Small intestine (tissue), 7 donors: Measurements from ENCODE around the gene AEBP1. TPM values are rescaled to one million over a fixed set of nuclear protein-coding genes. Genes with fewer than 3 reads are reported as not detected.

Experiments
- DNase-seq, 2 donors: peaks; one replicate each; pipeline versions ENCODE4 v3.0.0 to v3.0.0-alpha.2; 2013
- FAIRE-seq: peaks from 2 replicates; lab custom pipeline; 2012; peaks lifted over from hg19 to GRCh38; lab: Jason Lieb, UNC
- H3K27ac ChIP-seq, 3 donors: one replicate each; pipeline ENCODE4 v1.5.1; 2013; ENCODE audit warnings: low read length in 2 of 3, mild to moderate bottlenecking in 2 of 3, control low read depth in 1 of 3, inconsistent platforms in 1 of 3, low read depth in 1 of 3, moderate library complexity in 1 of 3
- H3K27me3 ChIP-seq, 3 donors: one replicate each; pipeline ENCODE4 v1.6.1; 2013; ENCODE audit warnings: low read length in 3 of 3, inconsistent platforms in 1 of 3; ENCODE audit not compliant: control insufficient read depth in 3 of 3, insufficient read depth in 3 of 3
- H3K36me3 ChIP-seq, 3 donors: one replicate each; pipeline ENCODE4 v1.6.1; 2013; ENCODE audit warnings: low read length in 3 of 3, inconsistent platforms in 1 of 3, low read depth in 1 of 3, mild to moderate bottlenecking in 1 of 3, moderate library complexity in 1 of 3; ENCODE audit not compliant: control insufficient read depth in 3 of 3, insufficient read depth in 2 of 3
- H3K4me1 ChIP-seq, 3 donors: one replicate each; pipeline ENCODE4 v1.6.1; 2013; ENCODE audit warnings: low read length in 2 of 3, inconsistent platforms in 1 of 3, low read depth in 1 of 3, mild to moderate bottlenecking in 1 of 3, moderate library complexity in 1 of 3; ENCODE audit not compliant: control insufficient read depth in 3 of 3, insufficient read depth in 2 of 3
- H3K4me3 ChIP-seq, 3 donors: one replicate each; pipeline ENCODE4 v1.5.1; 2013; ENCODE audit warnings: low read length in 3 of 3, control low read depth in 1 of 3, inconsistent platforms in 1 of 3, low read depth in 1 of 3, mild to moderate bottlenecking in 1 of 3, moderate library complexity in 1 of 3
- H3K9me3 ChIP-seq, 2 donors: one replicate each; pipeline ENCODE4 v1.6.1; 2013; ENCODE audit warnings: low read depth in 1 of 2, low read length in 1 of 2; ENCODE audit not compliant: control insufficient read depth in 2 of 2, insufficient read depth in 1 of 2
- WGBS, 3 donors: extraction: QIAGEN DNeasy Blood & Tissue Kit; methylation state at CpG; one replicate each; pipeline ENCODE4 v1.1.7; 2013; 5-methylcytosine and 5-hydroxymethylcytosine counted together
- polyA plus RNA-seq, 4 donors: library from polyadenylated mRNA; stranded (reverse) in 3 of 4; unstranded in 1 of 4; fragments of 200-250 nt in 3 of 4; fragments of 120-200 nt in 1 of 4; gene quantifications; one replicate each; pipeline versions ENCODE4 v1.2.1 to v1.2.3, GENCODE V29; 2013
- donor health status: healthy with polysubstance abuse.
- donor health status: control.
- donor health status: control.
- donor health status: Bipolar disorder and iron deficiency.
- donor health status: healthy.

AEBP1 gene
- polyA plus RNA-seq, 4 donors: 1.3 to 34.8 (median 6.8) TPM

DNA sequence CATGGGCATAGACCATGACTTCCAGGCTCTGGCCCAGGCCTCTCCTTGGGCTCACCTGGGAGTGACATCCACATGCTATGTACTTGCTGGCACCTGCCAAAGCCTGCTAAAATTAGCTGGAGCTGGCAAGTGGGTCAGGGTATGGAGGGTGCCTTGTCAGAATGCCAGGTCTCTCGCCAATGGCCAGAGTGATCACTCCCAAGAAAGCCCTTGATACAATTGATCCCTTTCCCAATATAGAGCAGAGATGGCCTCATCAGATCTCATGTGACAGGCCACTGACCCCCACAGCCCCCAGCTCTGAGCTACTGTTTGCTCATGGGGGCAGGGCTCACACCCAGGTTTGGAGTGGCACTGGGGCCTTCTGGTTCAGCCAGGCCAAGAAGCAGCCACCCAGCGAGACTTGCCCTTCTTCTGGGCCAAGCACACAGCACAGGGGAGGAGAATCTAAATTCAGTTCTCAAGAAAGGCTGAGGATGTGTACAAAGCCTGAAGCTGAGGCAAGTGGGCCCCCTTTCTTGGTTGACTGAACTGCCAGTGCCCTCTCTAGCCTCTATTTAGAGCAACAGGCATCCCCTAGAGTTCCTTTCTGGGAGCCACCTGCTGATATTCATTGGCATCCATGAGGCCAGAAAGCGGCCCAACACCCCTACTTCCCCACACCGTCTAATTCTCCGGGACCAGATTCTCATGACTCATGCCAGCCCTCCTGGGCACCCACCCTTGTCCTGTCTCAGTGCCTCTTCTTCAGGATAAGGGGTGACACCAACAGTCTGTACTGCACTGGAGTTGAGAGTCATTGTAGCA lies 55.9 kb downstream of the AEBP1 start:
- H3K27me3 ChIP-seq: no peaks in the 10 kb centered on the region
- H3K9me3 ChIP-seq: no peaks in the 10 kb centered on the region
- DNase-seq (no peak), FAIRE-seq (no peak)
- peaks cover 0 to 2% (median 0%) of the 10 kb centered on the region in 3 donors for H3K4me1 ChIP-seq
- no peak overlapping the region for H3K4me3 ChIP-seq
- no peak overlapping the region for H3K27ac ChIP-seq
- 87 to 89% (median 89%) methylated on average over 5 of the region's 5 CpGs for WGBS, 3 donors
- H3K36me3 ChIP-seq: no peaks in the 10 kb centered on the region

DNA sequence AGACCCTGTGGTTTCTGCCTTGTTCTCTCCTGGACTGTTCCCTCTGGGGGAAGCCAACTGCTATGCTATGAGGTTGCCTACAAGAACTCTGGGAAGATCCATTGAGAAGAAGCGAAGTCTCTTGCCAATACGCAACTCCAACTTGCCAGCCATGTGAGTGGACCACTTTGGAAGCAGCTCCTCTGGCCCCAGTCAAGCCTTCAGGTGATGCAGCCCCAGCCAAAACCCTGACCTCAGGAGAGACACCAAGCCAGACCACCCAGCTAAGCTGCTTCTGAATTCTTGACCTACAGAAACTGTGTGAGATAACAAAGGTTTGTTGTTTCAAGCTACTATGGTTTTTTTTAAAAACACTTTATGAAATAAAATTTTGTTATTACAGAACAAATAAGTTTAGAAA lies 57.2 kb downstream of the AEBP1 start:
- H3K27ac ChIP-seq: no peak overlapping the region
- FAIRE-seq: no peak
- H3K36me3 ChIP-seq: no peaks in the 10 kb centered on the region
- H3K9me3 ChIP-seq: no peaks in the 10 kb centered on the region
- H3K27me3 ChIP-seq: peaks cover 0 to 3% (median 0%) of the 10 kb centered on the region in 3 donors
- no peaks in the 10 kb centered on the region for H3K4me1 ChIP-seq
- DNase-seq: no peak
- 96 to 98% (median 97%) methylated on average over 2 of the region's 2 CpGs for WGBS, 3 donors
- H3K4me3 ChIP-seq: no peak overlapping the region

DNA sequence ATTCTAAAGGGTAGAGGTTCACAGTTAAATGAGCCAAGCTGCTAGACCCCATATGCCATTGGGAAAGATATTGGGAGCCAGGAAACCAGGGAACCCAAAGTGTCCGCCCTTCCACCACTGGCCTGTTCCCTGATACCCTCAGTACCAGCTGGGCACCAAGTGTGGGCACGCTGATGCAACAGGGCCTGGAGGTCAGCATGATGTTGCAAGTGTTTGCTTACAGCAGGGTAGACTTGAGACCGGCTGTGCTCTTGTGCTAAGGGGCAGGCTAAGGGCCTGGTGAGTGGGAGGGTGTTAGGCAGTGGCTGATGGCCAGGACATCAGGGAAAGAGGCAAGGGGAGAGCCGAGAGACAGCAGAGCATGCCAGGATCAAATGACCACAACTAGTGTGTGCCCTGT lies 58.0 kb downstream of the AEBP1 start:
- Histone ChIP-seq H3K4me1 (no peaks in the 10 kb centered on the region), H3K9me3 (no peaks in the 10 kb centered on the region), H3K4me3 (no peak overlapping the region), H3K27me3 (peaks cover 0 to 3% (median 0%) of the 10 kb centered on the region in 3 donors), H3K36me3 (no peaks in the 10 kb centered on the region), H3K27ac (no peak overlapping the region)
- 81 to 88% (median 87%) methylated on average over 4 of the region's 4 CpGs for whole genome bisulfite sequencing, 3 donors
- FAIRE-seq (no peak), DNase-seq (no peak)

DNA sequence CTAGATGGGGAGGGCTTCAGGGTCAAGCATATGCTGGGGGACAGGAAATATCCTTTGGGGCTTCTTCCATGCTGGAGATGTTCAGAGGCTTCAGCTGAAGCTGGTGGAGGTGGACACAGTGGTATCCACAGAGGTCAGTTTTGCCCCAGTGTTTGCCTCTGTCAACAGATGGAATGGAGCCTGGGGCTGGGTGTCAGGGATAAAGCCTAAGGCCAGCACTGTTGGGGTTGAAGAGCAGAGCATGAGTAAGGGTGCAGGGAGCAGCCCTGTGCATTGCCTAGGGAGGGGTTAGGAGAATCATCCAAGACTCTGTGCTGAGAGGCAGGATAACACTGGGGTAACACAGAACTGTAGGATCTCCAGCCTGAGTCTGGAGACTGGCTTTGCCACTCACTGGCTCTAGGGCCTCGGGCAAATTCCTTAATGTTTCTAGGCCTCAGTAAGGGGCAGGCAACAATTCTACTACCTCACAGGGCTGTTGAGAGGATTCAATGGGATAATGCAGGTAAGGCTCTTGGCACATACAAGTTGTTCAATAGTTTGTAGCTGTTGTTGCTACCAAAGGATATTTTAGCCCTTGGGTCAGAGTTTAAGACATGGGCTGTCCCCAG lies 58.7 kb downstream of the AEBP1 start:
- Histone ChIP-seq H3K4me1 (no peaks in the 10 kb centered on the region), H3K27me3 (peaks cover 0 to 3% (median 0%) of the 10 kb centered on the region in 3 donors), H3K4me3 (no peak overlapping the region), H3K9me3 (no peaks in the 10 kb centered on the region), H3K27ac (no peak overlapping the region), H3K36me3 (no peaks in the 10 kb centered on the region)
- 73 to 86% (median 77%) methylated on average over 1 of the region's 1 CpG for WGBS, 3 donors
- FAIRE-seq (no peak), DNase-seq (no peak)

- Histone ChIP-seq H3K4me1 (no peaks in the 10 kb centered on the region), H3K27ac (no peak overlapping the region), H3K36me3 (no peaks in the 10 kb centered on the region), H3K9me3 (no peaks in the 10 kb centered on the region), H3K4me3 (no peak overlapping the region), H3K27me3 (peaks cover 0 to 3% (median 0%) of the 10 kb centered on the region in 3 donors)
- DNase-seq (no peak), FAIRE-seq (no peak)
- WGBS, 3 donors: 50 to 63% (median 55%) methylated on average over 1 of the region's 1 CpG
Observed at GRCh38 chr7:44163591-44163990, 59.4 kb downstream of the AEBP1 start.

Other genes starting within 250 kb of the AEBP1 start
- 100 to 1,000 TPM in 3 of 4 donors, 10 to 100 TPM in 1; 88.9 to 174 (median 134) TPM for gene MRPS24, start 234.8 kb upstream of the AEBP1 start, polyA plus RNA-seq
- 10 to 100 TPM; 22.5 to 56.4 (median 45.8) TPM for gene URGCP, start 197.7 kb upstream of the AEBP1 start, polyA plus RNA-seq
- gene UBE2D4, start 177.9 kb upstream of the AEBP1 start, polyA plus RNA-seq: 10 to 100 TPM; 10.2 to 13.6 (median 11.8) TPM
- gene SPDYE1, start 106.4 kb upstream of the AEBP1 start, polyA plus RNA-seq: under 1 TPM in 1 of 4 donors, not detected in 3; 0.80 TPM
- gene DBNL, start 59.6 kb upstream of the AEBP1 start, polyA plus RNA-seq: 10 to 100 TPM; 64.7 to 97.5 (median 67.9) TPM
- 1 to 10 TPM in 3 of 4 donors, under 1 TPM in 1; 1.00 to 5.7 (median 2.1) TPM for gene PGAM2, start 38.8 kb upstream of the AEBP1 start, polyA plus RNA-seq
- gene POLM, start 21.8 kb upstream of the AEBP1 start, polyA plus RNA-seq: 10 to 100 TPM; 13.8 to 21.9 (median 18.4) TPM
- gene POLD2, start 19.2 kb downstream of the AEBP1 start, polyA plus RNA-seq: 10 to 100 TPM; 13.6 to 82.4 (median 42.4) TPM
- 10 to 100 TPM in 1 of 4 donors, under 1 TPM in 2, not detected in 1; 0.21 to 13.5 (median 0.36) TPM for gene MYL7, start 37.0 kb downstream of the AEBP1 start, polyA plus RNA-seq
- 1 to 10 TPM in 1 of 4 donors, under 1 TPM in 1, not detected in 2; 0.85 to 1.1 TPM for gene GCK, start 85.1 kb downstream of the AEBP1 start, polyA plus RNA-seq
- 10 to 100 TPM; 57.7 to 73.7 (median 64.2) TPM for gene YKT6, start 96.6 kb downstream of the AEBP1 start, polyA plus RNA-seq
- gene CAMK2B, start 221.2 kb downstream of the AEBP1 start, polyA plus RNA-seq: 1 to 10 TPM; 1.3 to 1.8 (median 1.5) TPM